Smooth muscle cell (in vitro differentiated cells): ENCODE results near the gene CPSF3. TPM values are rescaled to one million over a fixed set of nuclear protein-coding genes. Genes with fewer than 3 reads are reported as not detected.

Source experiments
- DNase-seq: peaks from one replicate; lab custom pipeline; 2025; ENCODE audit not compliant: unreplicated experiment; lab: John Stamatoyannopoulos, UW
- H2AFZ ChIP-seq: fragments of 200-600 bp; sonication (generic); 2 replicates; pipeline ENCODE4 v1.6.0; 2016; ENCODE audit warnings: antibody characterized with exemption, low read depth, mild to moderate bottlenecking
- H3F3A ChIP-seq: fragments of 200-600 bp; sonication (generic); 2 replicates; pipeline ENCODE4 v1.6.0; 2017; ENCODE audit warnings: antibody characterized with exemption, low read depth
- H3K27ac ChIP-seq: fragments of 200-600 bp; sonication (generic); 2 replicates; pipeline ENCODE4 v1.5.1; 2016; ENCODE audit warnings: low read depth, mild to moderate bottlenecking
- H3K27me3 ChIP-seq: fragments of 200-600 bp; sonication (generic); 2 replicates; pipeline ENCODE4 v1.6.1; 2016; ENCODE audit warnings: low read depth, mild to moderate bottlenecking
- H3K36me3 ChIP-seq: fragments of 200-600 bp; sonication (generic); 2 replicates; pipeline ENCODE4 v1.5.1; 2016; ENCODE audit warnings: low read depth
- H3K4me1 ChIP-seq: fragments of 200-600 bp; sonication (generic); 2 replicates; pipeline ENCODE4 v1.5.1; 2016; ENCODE audit warnings: low read depth
- H3K4me2 ChIP-seq: fragments of 200-600 bp; sonication (generic); 2 replicates; pipeline ENCODE4 v1.6.0; 2016; ENCODE audit warnings: mild to moderate bottlenecking
- H3K4me3 ChIP-seq: fragments of 200-600 bp; sonication (generic); 2 replicates; pipeline ENCODE4 v1.5.1; 2016; ENCODE audit warnings: mild to moderate bottlenecking
- H3K79me2 ChIP-seq: fragments of 200-600 bp; sonication (generic); 2 replicates; pipeline ENCODE4 v1.6.0; 2016; ENCODE audit warnings: low read depth, mild to moderate bottlenecking
- H3K9ac ChIP-seq: fragments of 200-600 bp; sonication (generic); 2 replicates; pipeline ENCODE4 v1.6.0; 2016; ENCODE audit warnings: low read depth
- H3K9me3 ChIP-seq: fragments of 200-600 bp; sonication (generic); replicated peaks from 2 replicates; pipeline ENCODE4 v1.5.1; 2016; ENCODE audit warnings: low read depth
- H4K20me1 ChIP-seq: fragments of 200-600 bp; sonication (generic); 2 replicates; pipeline ENCODE4 v1.6.0; 2016; ENCODE audit warnings: low read depth
- WGBS: methylation state at CpG from one replicate; pipeline ENCODE4 v1.1.7; 2016; ENCODE audit warnings: low lambda C conversion rate; 5-methylcytosine and 5-hydroxymethylcytosine counted together
- polyA plus RNA-seq: library from polyadenylated mRNA; unstranded; fragments of >200 nt; fragmentation: Nextera tagmentation; extraction: Ambion mirVana; gene quantifications from 2 replicates; pipeline ENCODE4 v1.2.1, GENCODE V29; 2016
- total RNA-seq: library from RNA; depleted of rRNA; stranded (reverse); fragments of >200 nt; gene quantifications from 2 replicates; pipeline ENCODE4 v1.2.3, GENCODE V29; 2014
- TF ChIP-seq, protein P1 (sequence below): fragments of 200-600 bp; sonication (generic); IDR thresholded peaks from 2 replicates; pipeline ENCODE4 v1.5.1; 2017; ENCODE audit warnings: borderline replicate concordance, mild to moderate bottlenecking, antibody characterized with exemption; ENCODE audit not compliant: insufficient read depth, poor library complexity, severe bottlenecking

Gene CPSF3
- total and polyA plus RNA-seq, 2 experiments from 2014 or later: 30.3 to 52.6 TPM

DNA sequence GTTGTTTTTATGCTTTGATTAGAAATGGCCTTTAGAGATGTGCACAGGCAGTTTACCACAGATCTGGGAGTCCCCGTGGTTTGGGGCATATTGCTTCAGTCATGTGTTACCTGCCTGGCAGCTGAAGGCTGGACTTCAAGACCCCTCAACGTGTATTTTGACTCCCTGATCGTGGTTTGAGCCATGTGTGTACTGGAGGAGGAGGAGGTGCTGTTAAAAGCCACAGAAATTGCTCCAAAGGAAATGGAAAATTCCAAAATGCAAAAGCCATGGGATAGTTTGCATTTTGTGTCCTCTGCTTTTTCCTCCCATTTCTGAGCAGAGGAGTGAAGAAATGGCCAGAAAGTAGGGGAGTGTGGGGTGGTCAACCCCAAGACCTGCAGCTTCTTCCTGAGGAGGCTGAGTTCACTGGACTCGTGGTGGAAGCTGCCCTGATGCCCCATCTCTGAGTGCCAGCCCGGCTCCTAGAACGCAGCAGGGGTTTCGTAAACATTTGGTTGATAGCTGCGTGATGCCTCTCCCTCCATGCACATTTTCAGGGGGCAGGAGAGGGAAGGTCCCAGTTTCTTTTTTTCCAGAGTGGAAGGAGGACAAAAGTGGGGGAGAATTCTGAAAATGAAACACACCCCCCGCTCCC is 45.9 kb upstream of the CPSF3 start:
- peak overlapping the region; percentile 13 for H3K9ac ChIP-seq

GRCh38 chr2:9378433-9379390 is 44.7 kb upstream of the CPSF3 start:
- no peaks in the 10 kb centered on the region for H3K4me1 ChIP-seq
- H3K27ac ChIP-seq: peak overlapping the region; percentile 83
- H4K20me1 ChIP-seq: peaks cover 3% of the 10 kb centered on the region
- H2AFZ ChIP-seq: no peak overlapping the region
- TF ChIP-seq, protein P1, sequence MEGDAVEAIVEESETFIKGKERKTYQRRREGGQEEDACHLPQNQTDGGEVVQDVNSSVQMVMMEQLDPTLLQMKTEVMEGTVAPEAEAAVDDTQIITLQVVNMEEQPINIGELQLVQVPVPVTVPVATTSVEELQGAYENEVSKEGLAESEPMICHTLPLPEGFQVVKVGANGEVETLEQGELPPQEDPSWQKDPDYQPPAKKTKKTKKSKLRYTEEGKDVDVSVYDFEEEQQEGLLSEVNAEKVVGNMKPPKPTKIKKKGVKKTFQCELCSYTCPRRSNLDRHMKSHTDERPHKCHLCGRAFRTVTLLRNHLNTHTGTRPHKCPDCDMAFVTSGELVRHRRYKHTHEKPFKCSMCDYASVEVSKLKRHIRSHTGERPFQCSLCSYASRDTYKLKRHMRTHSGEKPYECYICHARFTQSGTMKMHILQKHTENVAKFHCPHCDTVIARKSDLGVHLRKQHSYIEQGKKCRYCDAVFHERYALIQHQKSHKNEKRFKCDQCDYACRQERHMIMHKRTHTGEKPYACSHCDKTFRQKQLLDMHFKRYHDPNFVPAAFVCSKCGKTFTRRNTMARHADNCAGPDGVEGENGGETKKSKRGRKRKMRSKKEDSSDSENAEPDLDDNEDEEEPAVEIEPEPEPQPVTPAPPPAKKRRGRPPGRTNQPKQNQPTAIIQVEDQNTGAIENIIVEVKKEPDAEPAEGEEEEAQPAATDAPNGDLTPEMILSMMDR: no peak
- WGBS: 55% methylated on average over 30 of the region's 30 CpGs
- H3K9ac ChIP-seq: no peak overlapping the region
- no peaks in the 10 kb centered on the region for H3K79me2 ChIP-seq
- H3K4me3 ChIP-seq: no peak overlapping the region
- H3F3A ChIP-seq: peaks cover 26% of the 10 kb centered on the region
- peak; percentile 19 for DNase-seq
- H3K4me2 ChIP-seq: peak overlapping the region; percentile 61
- H3K9me3 ChIP-seq: no peaks in the 10 kb centered on the region
- no peaks in the 10 kb centered on the region for H3K27me3 ChIP-seq
- H3K36me3 ChIP-seq: no peaks in the 10 kb centered on the region

More for the DNA sequence above, 45.9 kb upstream of the CPSF3 start:
- TF ChIP-seq, protein P1: no peak
- DNase-seq: no peak
- no peaks in the 10 kb centered on the region for H3K4me1 ChIP-seq
- H3K27ac ChIP-seq: peak overlapping the region; percentile 83
- no peaks in the 10 kb centered on the region for H3K27me3 ChIP-seq
- H3K36me3 ChIP-seq: no peaks in the 10 kb centered on the region
- H2AFZ ChIP-seq: no peak overlapping the region
- H3K79me2 ChIP-seq: no peaks in the 10 kb centered on the region
- peak overlapping the region; percentile 61 for H3K4me2 ChIP-seq
- H3K9me3 ChIP-seq: no peaks in the 10 kb centered on the region
- no peak overlapping the region for H3K4me3 ChIP-seq
- WGBS: 55% methylated on average over 9 of the region's 9 CpGs
- H4K20me1 ChIP-seq: peaks cover 3% of the 10 kb centered on the region
- peaks cover 26% of the 10 kb centered on the region for H3F3A ChIP-seq

- H3K4me3 ChIP-seq: no peak overlapping the region
- peak overlapping the region; percentile 83 for H3K27ac ChIP-seq
- no peak overlapping the region for H2AFZ ChIP-seq
- no peaks in the 10 kb centered on the region for H3K36me3 ChIP-seq
- H3K27me3 ChIP-seq: no peaks in the 10 kb centered on the region
- no peaks in the 10 kb centered on the region for H3K9me3 ChIP-seq
- H3F3A ChIP-seq: peaks cover 26% of the 10 kb centered on the region
- WGBS: 95% methylated on average over 5 of the region's 5 CpGs
- peaks cover 3% of the 10 kb centered on the region for H4K20me1 ChIP-seq
- H3K9ac ChIP-seq: no peak overlapping the region
- TF ChIP-seq, protein P1: no peak
- H3K79me2 ChIP-seq: no peaks in the 10 kb centered on the region
- no peaks in the 10 kb centered on the region for H3K4me1 ChIP-seq
- no peak for DNase-seq
- H3K4me2 ChIP-seq: no peak overlapping the region
Measured at GRCh38 chr2:9379391-9379755, 44.1 kb upstream of the CPSF3 start.
